K562 (cell line): ENCODE data around the gene BNC2.

Experiments used
- ATF1 ChIP-seq, 2 experiments: fragments of 450-650 bp in 1 of 2; IDR thresholded peaks; 2 replicates each; pipeline ENCODE4 v1.6.1; 2016; ENCODE audit warnings: missing compliant biosample characterization in 1 of 2, missing genetic modification characterization in 1 of 2
- CTCF ChIP-seq, 3 experiments: IDR thresholded peaks in 2 of 3; conservative IDR thresholded peaks in 1 of 3; 2 replicates each; pipeline ENCODE4 v1.5.1; 2011 to 2012; ENCODE audit warnings: low read length in 3 of 3, mild to moderate bottlenecking in 3 of 3, control low read depth in 2 of 3, improper control_type of control experiment in 1 of 3, inconsistent platforms in 1 of 3, low read depth in 1 of 3, mixed read lengths in 1 of 3, moderate library complexity in 1 of 3; ENCODE audit not compliant: insufficient read depth in 2 of 3
- DACH1 ChIP-seq: fragments of 450-650 bp; IDR thresholded peaks from 2 replicates; pipeline ENCODE4 v1.6.1; 2018; ENCODE audit not compliant: partially characterized antibody
- FOXJ3 ChIP-seq: sonication (generic); formaldehyde crosslinking; IDR thresholded peaks from 2 replicates; pipeline ENCODE4 v1.4.0; 2020; ENCODE audit warnings: mild to moderate bottlenecking, missing genetic modification reagents
- FOXK2 ChIP-seq, 2 experiments: fragments of 450-650 bp; IDR thresholded peaks in 1 of 2; conservative IDR thresholded peaks in 1 of 2; 2 replicates each; pipeline ENCODE4 v1.6.1; 2016; ENCODE audit warnings: low read depth in 2 of 2, mild to moderate bottlenecking in 1 of 2
- POLR2A ChIP-seq: fragments of 450-650 bp; conservative IDR thresholded peaks from 2 replicates; pipeline ENCODE4 v1.6.1; 2016
- SP1 ChIP-seq: sonication (generic); formaldehyde crosslinking; IDR thresholded peaks from 2 replicates; pipeline ENCODE4 v1.8.1; 2022; ENCODE audit warnings: mild to moderate bottlenecking, missing genetic modification reagents
- U2AF2 ChIP-seq: fragments of 200-400 bp; formaldehyde crosslinking; optimal IDR thresholded peaks from 2 replicates; pipeline ENCODE3; 2017; ENCODE audit warnings: low read depth, mild to moderate bottlenecking, low read length

- TF ChIP-seq SP1 (no peak), ATF1 (CRISPR knock-in tag; IDR thresholded peaks at IDR 0.05) (no peak), ATF1 (tag; IDR thresholded peaks at IDR 0.05) (no peak), FOXK2 (conservative IDR thresholded peaks at IDR 0.05 in 1 of 2, IDR thresholded peaks at IDR 0.05 in 1 of 2; ENCODE audit: low read depth in 2 of 2) (no peak), POLR2A (no peak), U2AF2 (no peak), CTCF (IDR thresholded peaks at IDR 0.05 in 2 of 3, conservative IDR thresholded peaks at IDR 0.05 in 1 of 3; ENCODE audit: insufficient read depth in 2 of 3, low read depth in 1 of 3, low read length in 3 of 3) (no peak), FOXJ3 (CRISPR knock-in tag) (no peak), DACH1 (no peak)
Measured at GRCh38 chr9:16824545-16825330, 45.7 kb downstream of the BNC2 start.
